Fibroblast of lung (primary cell): ENCODE measurements around the gene EPS15. TPM values are rescaled to one million over a fixed set of nuclear protein-coding genes. Genes with fewer than 3 reads are reported as not detected.

Experiments
- DNase-seq, 2 donors: peaks; one replicate each; pipeline versions ENCODE4 v3.0.0 to v3.0.0-alpha.2; 2010; ENCODE audit warnings: low read depth in 2 of 2
- H2AFZ ChIP-seq: 2 replicates; pipeline ENCODE4 v1.5.1; 2012; ENCODE audit warnings: low read length, control low read depth, inconsistent platforms
- H3K27ac ChIP-seq: 2 replicates; pipeline ENCODE4 v1.5.1; 2011; ENCODE audit warnings: low read length, control low read depth; ENCODE audit not compliant: insufficient read depth
- H3K27me3 ChIP-seq: 2 replicates; pipeline ENCODE4 v1.5.1; 2011; ENCODE audit warnings: mild to moderate bottlenecking, low read length; ENCODE audit not compliant: control insufficient read depth, insufficient read depth
- H3K36me3 ChIP-seq: 2 replicates; pipeline ENCODE4 v1.5.1; 2011; ENCODE audit warnings: low read length; ENCODE audit not compliant: control insufficient read depth, insufficient read depth
- H3K4me1 ChIP-seq: 2 replicates; pipeline ENCODE4 v1.5.1; 2011; ENCODE audit warnings: low read length; ENCODE audit not compliant: control insufficient read depth, insufficient read depth; ENCODE audit errors: extremely low read depth
- H3K4me2 ChIP-seq: 2 replicates; pipeline ENCODE4 v1.5.1; 2011; ENCODE audit warnings: low read length, control low read depth; ENCODE audit not compliant: insufficient read depth; ENCODE audit errors: extremely low read depth
- H3K4me3 ChIP-seq, 4 experiments: fragments of 200-600 bp in 1 of 4; sonication (generic) in 1 of 4; replicated peaks in 1 of 4; 2 replicates each; pipeline ENCODE4 v1.5.1; 2011 to 2016; ENCODE audit warnings: low read length in 4 of 4, low read depth in 3 of 4, mild to moderate bottlenecking in 3 of 4, control low read depth in 2 of 4, inconsistent platforms in 1 of 4, mixed read lengths in 1 of 4; ENCODE audit not compliant: insufficient read depth in 1 of 4; ENCODE audit errors: control extremely low read depth in 1 of 4
- H3K79me2 ChIP-seq: 2 replicates; pipeline ENCODE4 v1.5.1; 2012; ENCODE audit warnings: mild to moderate bottlenecking, low read length, inconsistent platforms; ENCODE audit not compliant: control insufficient read depth, insufficient read depth
- H3K9ac ChIP-seq: 2 replicates; pipeline ENCODE4 v1.5.1; 2011; ENCODE audit warnings: mild to moderate bottlenecking, low read length, control low read depth; ENCODE audit not compliant: insufficient read depth
- H3K9me3 ChIP-seq: 2 replicates; pipeline ENCODE4 v1.5.1; 2012; ENCODE audit warnings: low read depth, low read length; ENCODE audit not compliant: control insufficient read depth, insufficient read depth
- H4K20me1 ChIP-seq: 2 replicates; pipeline ENCODE4 v1.5.1; 2011; ENCODE audit warnings: low read length; ENCODE audit not compliant: control insufficient read depth, insufficient read depth; ENCODE audit errors: extremely low read depth
- CTCF ChIP-seq, 2 donors: IDR thresholded peaks in 1 of 2; conservative IDR thresholded peaks in 1 of 2; 1 replicate in 1 of 2; 2 replicates in 1 of 2; pipeline ENCODE4 v1.5.1; 2011 to 2012; ENCODE audit warnings: low read length in 2 of 2, control low read depth in 1 of 2, inconsistent platforms in 1 of 2, low read depth in 1 of 2, mild to moderate bottlenecking in 1 of 2
- EZH2 ChIP-seq: IDR thresholded peaks from 2 replicates; pipeline ENCODE4 v1.5.1; 2012; ENCODE audit warnings: low read length, control low read depth, mild to moderate bottlenecking; ENCODE audit errors: missing control alignments
- polyA plus RNA-seq, 2 donors: library from polyadenylated mRNA; depleted of rRNA in 1 of 2; stranded (reverse) in 1 of 2; unstranded in 1 of 2; fragments of >200 nt; gene quantifications; 2 replicates each; pipeline ENCODE4 v1.2.1, GENCODE V29; 2011 to 2012; ENCODE audit warnings: missing spikeins in 1 of 2
- total RNA-seq: library from RNA; depleted of rRNA; stranded (reverse); fragments of >200 nt; gene quantifications from 2 replicates; pipeline ENCODE4 v1.2.1, GENCODE V29; 2014

Gene EPS15
- total and polyA plus RNA-seq, 2 donors (not counting 1 experiment from before 2014, with no cell fraction given), result 67.7 to 75.5 TPM

DNA sequence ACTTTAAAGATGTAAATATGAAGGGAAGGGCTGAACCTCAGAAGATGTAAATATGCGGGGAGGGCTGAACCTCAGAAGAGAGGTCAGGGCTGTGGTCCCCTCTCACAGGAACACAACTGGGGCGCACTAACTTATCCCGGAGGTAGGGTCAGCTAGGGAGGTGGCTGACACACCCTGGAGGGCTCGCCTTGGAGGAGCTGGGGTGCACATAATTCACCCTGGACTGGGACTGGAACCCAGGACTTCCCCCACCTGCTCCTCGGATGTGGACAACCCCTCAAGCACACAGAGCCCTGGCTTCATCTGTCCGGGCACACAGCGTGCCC lies 174.8 kb downstream of the EPS15 start:
- TF ChIP-seq CTCF (conservative IDR thresholded peaks at IDR 0.05 in 1 of 2, IDR thresholded peaks at IDR 0.05 in 1 of 2; ENCODE audit: low read depth in 1 of 2, low read length in 2 of 2) (no peak), EZH2 (peak; percentile 97)
- Histone ChIP-seq H3K27ac (no peak overlapping the region), H3K27me3 (peaks cover 39% of the 10 kb centered on the region), H4K20me1 (no peaks in the 10 kb centered on the region), H3K9me3 (no peaks in the 10 kb centered on the region), H3K4me1 (no peaks in the 10 kb centered on the region), H3K4me2 (no peak overlapping the region), H3K4me3 (no peak overlapping the region), H3K36me3 (no peaks in the 10 kb centered on the region), H3K79me2 (no peaks in the 10 kb centered on the region), H3K9ac (no peak overlapping the region), H2AFZ (no peak overlapping the region)
- no peak for DNase-seq

DNA sequence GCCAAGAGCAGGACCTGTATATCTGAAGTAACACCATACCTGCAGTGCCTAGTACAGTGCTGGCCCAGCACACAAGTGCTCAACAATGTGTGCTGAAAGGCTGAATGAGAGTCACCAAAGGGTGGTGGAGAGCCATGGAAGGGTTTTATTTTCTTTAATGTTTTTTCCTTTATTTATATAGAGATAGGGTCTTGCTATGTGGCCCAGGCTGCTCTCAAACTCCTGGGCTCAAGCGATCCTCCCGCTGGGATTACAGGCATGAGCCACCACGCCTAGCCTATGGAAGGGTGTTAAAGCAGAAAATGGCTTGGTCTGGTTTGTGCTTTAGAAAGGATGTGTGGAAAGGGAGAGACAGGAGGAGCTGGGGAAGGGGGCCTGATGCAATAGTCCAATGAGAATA lies 175.4 kb downstream of the EPS15 start:
- H3K36me3 ChIP-seq, result no peaks in the 10 kb centered on the region
- peaks cover 39% of the 10 kb centered on the region for H3K27me3 ChIP-seq
- H3K9ac ChIP-seq, result no peak overlapping the region
- H3K4me3 ChIP-seq, result no peak overlapping the region
- H3K9me3 ChIP-seq, result no peaks in the 10 kb centered on the region
- TF ChIP-seq CTCF (conservative IDR thresholded peaks at IDR 0.05 in 1 of 2, IDR thresholded peaks at IDR 0.05 in 1 of 2; ENCODE audit: low read depth in 1 of 2, low read length in 2 of 2) (no peak), EZH2 (no peak)
- no peaks in the 10 kb centered on the region for H3K79me2 ChIP-seq
- H3K4me2 ChIP-seq, result no peak overlapping the region
- H3K27ac ChIP-seq, result no peak overlapping the region
- no peaks in the 10 kb centered on the region for H4K20me1 ChIP-seq
- DNase-seq, result no peak
- H2AFZ ChIP-seq, result no peak overlapping the region
- H3K4me1 ChIP-seq, result no peaks in the 10 kb centered on the region

GRCh38 chr1:51342591-51343206 lies 176.4 kb downstream of the EPS15 start:
- Histone ChIP-seq H2AFZ (no peak overlapping the region), H3K36me3 (no peaks in the 10 kb centered on the region), H3K79me2 (no peaks in the 10 kb centered on the region), H3K4me2 (no peak overlapping the region), H3K4me1 (no peaks in the 10 kb centered on the region), H3K9ac (no peak overlapping the region), H4K20me1 (no peaks in the 10 kb centered on the region), H3K27ac (no peak overlapping the region), H3K27me3 (peaks cover 39% of the 10 kb centered on the region), H3K4me3 (no peak overlapping the region), H3K9me3 (no peaks in the 10 kb centered on the region)
- TF ChIP-seq EZH2 (no peak), CTCF (conservative IDR thresholded peaks at IDR 0.05 in 1 of 2, IDR thresholded peaks at IDR 0.05 in 1 of 2; ENCODE audit: low read depth in 1 of 2, low read length in 2 of 2) (no peak)
- no peak for DNase-seq
